ENCODE data around the gene NME8.

DNA sequence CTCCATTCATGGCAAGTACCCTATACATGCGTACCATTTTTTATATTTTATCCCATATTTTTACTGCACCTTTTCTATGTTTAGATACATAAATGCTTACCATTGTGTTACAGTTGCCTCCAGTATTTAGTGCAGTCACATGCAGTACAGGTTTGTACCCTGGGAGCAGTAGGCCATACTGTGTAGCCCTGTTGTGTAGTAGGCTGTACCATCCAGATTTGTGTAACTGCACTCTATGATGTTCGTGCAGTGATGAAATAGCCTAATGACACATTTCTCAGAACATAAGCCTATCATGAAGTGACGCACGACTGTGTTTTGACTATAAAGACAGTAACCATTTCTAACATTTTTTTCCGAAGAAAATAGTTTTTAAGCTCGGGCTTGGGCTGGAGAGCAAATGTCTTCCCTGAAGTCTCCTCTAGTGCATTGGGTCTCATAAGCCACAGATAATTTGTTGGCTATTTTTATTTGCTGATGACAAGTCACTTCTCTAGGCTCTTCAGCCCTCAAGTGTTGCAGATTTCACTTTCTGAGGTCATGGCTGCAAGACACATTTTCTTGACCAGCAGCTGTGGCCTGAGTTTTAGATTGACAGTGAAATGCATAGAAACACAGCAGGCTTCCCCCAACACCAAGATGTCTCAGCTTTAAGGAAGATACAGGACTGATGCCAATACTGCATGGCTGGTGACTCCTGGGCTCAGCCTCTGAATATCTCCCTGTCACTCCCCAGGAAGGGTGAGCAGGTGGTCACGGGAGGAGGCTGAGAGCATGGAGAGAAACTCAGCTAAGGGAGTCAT lies 98.9 kb downstream of the NME8 start:
- TF ChIP-seq, protein P1, sequence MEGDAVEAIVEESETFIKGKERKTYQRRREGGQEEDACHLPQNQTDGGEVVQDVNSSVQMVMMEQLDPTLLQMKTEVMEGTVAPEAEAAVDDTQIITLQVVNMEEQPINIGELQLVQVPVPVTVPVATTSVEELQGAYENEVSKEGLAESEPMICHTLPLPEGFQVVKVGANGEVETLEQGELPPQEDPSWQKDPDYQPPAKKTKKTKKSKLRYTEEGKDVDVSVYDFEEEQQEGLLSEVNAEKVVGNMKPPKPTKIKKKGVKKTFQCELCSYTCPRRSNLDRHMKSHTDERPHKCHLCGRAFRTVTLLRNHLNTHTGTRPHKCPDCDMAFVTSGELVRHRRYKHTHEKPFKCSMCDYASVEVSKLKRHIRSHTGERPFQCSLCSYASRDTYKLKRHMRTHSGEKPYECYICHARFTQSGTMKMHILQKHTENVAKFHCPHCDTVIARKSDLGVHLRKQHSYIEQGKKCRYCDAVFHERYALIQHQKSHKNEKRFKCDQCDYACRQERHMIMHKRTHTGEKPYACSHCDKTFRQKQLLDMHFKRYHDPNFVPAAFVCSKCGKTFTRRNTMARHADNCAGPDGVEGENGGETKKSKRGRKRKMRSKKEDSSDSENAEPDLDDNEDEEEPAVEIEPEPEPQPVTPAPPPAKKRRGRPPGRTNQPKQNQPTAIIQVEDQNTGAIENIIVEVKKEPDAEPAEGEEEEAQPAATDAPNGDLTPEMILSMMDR (conservative IDR thresholded peaks at IDR 0.05; ENCODE audit: low read length), result no peak
- TF ChIP-seq EZH2phosphoT487 (IDR thresholded peaks at IDR 0.05; ENCODE audit: borderline replicate concordance, low read depth, low read length), result no peak
